ENCODE results near the gene DAZAP1.

Gene DAZAP1

DNA sequence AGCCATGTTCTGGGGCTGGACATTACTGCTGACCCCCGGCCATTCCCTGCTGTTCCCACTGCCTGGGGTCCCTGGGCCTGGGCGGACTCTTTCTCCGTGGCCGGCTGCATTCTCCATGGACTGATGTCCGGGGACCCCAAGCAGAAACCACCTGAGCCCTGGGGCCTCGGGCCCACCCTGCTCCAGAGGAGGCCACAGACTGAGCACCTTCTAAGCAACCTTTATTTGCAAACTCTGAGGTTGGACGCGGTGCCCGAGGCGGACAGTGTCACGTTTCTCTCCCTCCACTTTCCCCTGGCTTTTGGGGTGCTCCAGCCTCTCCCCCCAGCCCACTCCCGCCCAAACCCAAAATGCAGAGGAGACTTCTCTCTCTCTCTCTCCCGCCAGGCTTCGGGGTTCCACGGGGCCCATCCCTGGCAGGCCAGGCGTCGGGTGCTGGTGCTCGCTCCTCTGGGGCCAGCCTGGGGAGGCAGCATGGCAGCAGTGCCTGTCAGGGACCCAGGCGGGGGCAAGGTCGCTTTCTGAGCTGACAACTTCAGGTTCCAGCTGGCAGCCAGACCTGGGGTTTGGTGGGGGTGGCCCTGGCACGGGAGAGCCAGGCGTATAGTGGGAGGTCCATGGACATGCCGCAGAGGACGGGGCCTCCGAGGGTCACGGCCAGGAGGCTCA, 74.0 kb downstream of the DAZAP1 start:
- DNase-seq (ENCODE audit: insufficient read length, low spot score), result no peak
- FAIRE-seq, result no peak
- TF ChIP-seq POLR2A (IDR thresholded peaks at IDR 0.05; ENCODE audit: low read depth, low read length), result no peak

DNA sequence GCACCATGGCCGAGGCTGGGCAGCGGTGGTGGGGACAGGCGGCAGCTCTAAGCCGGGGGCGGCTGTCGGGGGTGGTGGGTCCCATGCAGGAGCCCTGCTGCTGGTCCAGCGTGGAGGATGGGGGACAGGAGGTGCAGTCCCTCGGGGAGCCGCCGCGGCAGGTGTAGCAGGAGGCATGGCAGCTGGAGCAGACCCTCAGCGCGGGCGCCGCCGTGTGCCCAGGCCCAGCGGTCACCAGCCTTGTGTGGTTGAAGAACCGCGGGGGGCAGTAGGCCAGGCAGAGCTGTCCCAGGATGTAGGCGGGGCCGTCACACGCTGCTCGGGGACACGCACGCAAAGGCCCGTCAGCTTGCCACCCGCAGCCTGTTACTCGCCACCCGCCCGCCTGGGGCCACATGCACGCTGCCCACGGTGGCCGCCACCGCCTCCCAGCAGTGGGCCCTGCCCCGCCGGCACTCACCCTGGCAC, 74.5 kb downstream of the DAZAP1 start:
- FAIRE-seq (no peak), DNase-seq (ENCODE audit: insufficient read length, low spot score) (no peak)
- TF ChIP-seq POLR2A (IDR thresholded peaks at IDR 0.05; ENCODE audit: low read depth, low read length), result no peak

DNA sequence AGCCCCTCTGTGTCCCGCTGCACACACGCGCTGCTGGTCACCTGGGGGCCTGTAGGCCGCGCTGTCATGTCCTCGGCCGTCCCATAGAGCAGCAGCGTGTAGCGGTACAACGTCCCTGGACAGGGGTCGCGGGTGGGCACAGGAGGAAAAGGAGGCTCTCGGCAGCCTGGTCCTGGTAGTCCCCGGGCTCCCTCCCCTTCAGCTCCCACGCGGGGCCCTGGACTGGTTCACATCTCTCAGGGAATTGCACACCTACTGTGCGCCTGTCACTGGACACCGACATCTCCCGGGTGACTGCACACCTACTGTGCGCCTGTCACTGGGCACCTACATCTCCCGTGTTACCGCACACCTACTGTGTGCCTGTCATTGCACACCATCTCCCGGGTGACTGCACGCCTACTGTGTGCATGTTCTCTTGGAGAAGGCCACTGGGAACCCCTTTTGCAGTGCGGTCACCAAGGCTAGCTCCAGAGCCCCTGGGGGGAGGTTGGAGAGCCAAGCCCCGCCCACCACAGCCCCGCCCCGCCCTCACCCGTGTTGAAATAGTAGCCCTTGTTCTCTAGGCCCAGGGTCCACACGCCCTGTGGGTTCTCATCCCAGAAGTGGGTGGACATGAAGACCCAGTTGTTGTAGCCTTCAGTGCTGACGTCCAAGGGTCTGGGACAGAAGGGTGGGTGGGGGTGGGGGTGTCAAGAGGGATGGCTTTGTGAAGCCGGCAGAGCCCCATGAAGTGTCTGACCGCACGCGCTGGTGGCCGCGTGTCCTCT, 75.2 kb downstream of the DAZAP1 start:
- no peak for FAIRE-seq
- TF ChIP-seq POLR2A (IDR thresholded peaks at IDR 0.05; ENCODE audit: low read depth, low read length), result no peak
- DNase-seq (ENCODE audit: insufficient read length, low spot score), result no peak

DNA sequence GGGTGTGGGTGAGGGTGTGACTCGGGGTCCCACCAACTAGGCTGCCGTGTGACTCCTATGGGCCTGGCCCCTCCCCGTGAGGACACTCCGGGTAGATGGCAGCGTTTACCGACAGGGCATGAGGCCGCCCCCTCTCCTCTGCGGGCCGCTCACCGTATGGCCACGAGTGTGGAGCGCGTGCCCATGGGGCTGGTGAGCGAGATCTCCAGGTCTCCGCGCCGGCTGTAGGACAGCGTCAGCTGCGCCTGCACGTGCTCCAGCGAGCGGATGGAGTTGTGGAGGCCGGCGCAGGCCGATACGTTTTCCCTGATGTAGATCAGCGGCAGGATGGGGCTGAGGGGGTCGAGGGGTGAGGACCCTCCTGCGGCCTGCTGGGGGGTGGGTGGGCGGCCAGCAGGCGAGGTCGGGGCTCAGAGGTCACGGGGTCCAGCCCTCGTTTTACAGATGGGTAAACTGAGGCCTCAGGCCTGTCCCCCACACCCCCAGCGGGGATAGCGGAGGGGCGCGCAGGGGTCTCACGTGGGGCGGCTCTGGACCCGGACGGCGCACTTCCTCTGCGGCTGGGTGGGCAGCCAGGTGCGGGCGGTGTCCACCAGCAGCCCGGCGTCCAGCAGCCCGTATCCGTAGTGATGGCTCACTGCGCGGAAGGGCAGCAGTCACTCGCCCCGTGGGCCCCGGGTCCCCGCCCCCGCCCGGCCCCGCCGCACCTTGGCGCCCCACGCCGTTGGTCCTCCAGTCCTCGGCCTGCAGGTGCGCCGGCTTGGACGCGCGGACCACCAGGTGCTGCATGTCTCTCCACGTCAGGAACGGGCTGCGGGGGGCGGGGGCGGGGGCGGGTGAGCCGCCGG, 76.0 kb downstream of the DAZAP1 start:
- no peak for FAIRE-seq
- no peak for DNase-seq (ENCODE audit: insufficient read length, low spot score)
- no peak for TF ChIP-seq POLR2A (IDR thresholded peaks at IDR 0.05; ENCODE audit: low read depth, low read length)

DNA sequence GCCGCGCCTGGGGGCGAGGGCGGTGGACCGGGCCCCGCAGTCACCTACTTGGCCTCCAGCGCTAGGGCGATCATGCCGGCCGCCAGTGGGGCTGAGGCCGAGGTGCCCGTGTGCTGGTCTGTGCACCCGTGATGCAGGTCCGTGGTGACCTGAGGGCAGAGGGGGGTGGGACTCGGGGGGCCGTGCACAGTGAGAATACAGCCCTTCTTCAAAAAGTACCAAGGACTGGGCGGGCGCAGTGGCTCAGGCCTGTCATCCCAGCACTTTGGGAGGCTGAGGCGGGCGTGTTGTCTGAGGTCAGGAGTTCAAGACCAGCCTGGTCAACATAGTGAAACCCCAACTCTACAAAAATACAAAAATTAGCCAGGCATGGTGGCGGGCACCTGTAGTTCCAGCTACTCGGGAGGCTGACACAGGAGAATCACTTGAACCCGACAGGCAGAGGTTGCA, 76.6 kb downstream of the DAZAP1 start:
- DNase-seq (ENCODE audit: insufficient read length, low spot score), result no peak
- no peak for FAIRE-seq
- TF ChIP-seq POLR2A (IDR thresholded peaks at IDR 0.05; ENCODE audit: low read depth, low read length), result no peak

Data from H54 (cell line).